HEK293 (cell line): Measurements from ENCODE around the gene FLT4.

Experiments used
- CTCF ChIA-PET: fragments of 350-600 bp; formaldehyde crosslinking; extraction: SDS; loops from one replicate; lab custom pipeline; 2021; ENCODE audit warnings: antibody characterized with exemption; lab: Yijun Ruan, JAX
- POLR2A ChIA-PET: fragments of 300-600 bp; formaldehyde crosslinking; extraction: SDS; loops from one replicate; lab custom pipeline; 2020; ENCODE audit warnings: antibody characterized with exemption, inconsistent platforms; lab: Yijun Ruan, JAX
- H3K27ac ChIP-seq: fragments of 200-500 bp; sonication (Bioruptor generic); 2 replicates; pipeline ENCODE4 v1.5.1; 2014; ENCODE audit warnings: low read depth, low read length, control low read depth, inconsistent platforms; ENCODE audit errors: extremely low read depth
- H3K36me3 ChIP-seq, 2 experiments: fragments of 200-500 bp in 1 of 2; sonication (Bioruptor generic) in 1 of 2; 1 replicate in 1 of 2; 2 replicates in 1 of 2; pipeline ENCODE4 v1.5.1; 2014 to 2017; ENCODE audit warnings: inconsistent platforms in 2 of 2, low read length in 2 of 2; ENCODE audit not compliant: control insufficient read depth in 2 of 2, insufficient read depth in 1 of 2
- H3K4me1 ChIP-seq: fragments of 200-500 bp; sonication (Bioruptor generic); 2 replicates; pipeline ENCODE4 v1.5.1; 2014; ENCODE audit warnings: mild to moderate bottlenecking, low read length, inconsistent platforms; ENCODE audit not compliant: control insufficient read depth, insufficient read depth
- H3K4me3 ChIP-seq: 2 replicates; pipeline ENCODE4 v1.5.1; 2011; ENCODE audit warnings: low read depth, mild to moderate bottlenecking, control low read depth, low read length, moderate library complexity
- H3K9me3 ChIP-seq: fragments of 200-500 bp; sonication (Bioruptor generic); 2 replicates; pipeline ENCODE4 v1.5.1; 2014; ENCODE audit warnings: low read depth, low read length, inconsistent platforms; ENCODE audit not compliant: control insufficient read depth, insufficient read depth
- GLIS1 ChIP-seq: fragments of 450-650 bp; formaldehyde crosslinking; IDR thresholded peaks from 2 replicates; pipeline ENCODE4 v1.5.1; 2016; ENCODE audit warnings: missing biosample characterization, missing genetic modification characterization
- KLF9 ChIP-seq: fragments of 450-650 bp; formaldehyde crosslinking; IDR thresholded peaks from 2 replicates; pipeline ENCODE4 v1.5.1; 2016; ENCODE audit warnings: missing biosample characterization, missing genetic modification characterization, low read depth
- MYNN ChIP-seq: fragments of 450-650 bp; formaldehyde crosslinking; IDR thresholded peaks from 2 replicates; pipeline ENCODE4 v1.5.1; 2016; ENCODE audit warnings: missing biosample characterization, missing genetic modification characterization, borderline replicate concordance
- REPIN1 ChIP-seq: fragments of 450-650 bp; formaldehyde crosslinking; IDR thresholded peaks from 2 replicates; pipeline ENCODE4 v1.5.1; 2017; ENCODE audit warnings: missing biosample characterization, missing genetic modification characterization, low read depth
- ZBTB17 ChIP-seq: fragments of 450-650 bp; formaldehyde crosslinking; IDR thresholded peaks from 2 replicates; pipeline ENCODE4 v1.5.1; 2016; ENCODE audit warnings: missing biosample characterization, missing genetic modification characterization
- ZBTB6 ChIP-seq: fragments of 450-650 bp; formaldehyde crosslinking; IDR thresholded peaks from 2 replicates; pipeline ENCODE4 v1.5.1; 2017; ENCODE audit warnings: missing biosample characterization, missing genetic modification characterization
- ZIC2 ChIP-seq: fragments of 450-650 bp; formaldehyde crosslinking; IDR thresholded peaks from 2 replicates; pipeline ENCODE4 v1.5.1; 2016; ENCODE audit warnings: missing biosample characterization, missing genetic modification characterization
- ZNF184 ChIP-seq: fragments of 450-650 bp; IDR thresholded peaks from 2 replicates; pipeline ENCODE4 v1.5.1; 2018; ENCODE audit warnings: missing biosample characterization, mild to moderate bottlenecking, missing genetic modification characterization
- ZNF280D ChIP-seq: fragments of 450-650 bp; formaldehyde crosslinking; IDR thresholded peaks from 2 replicates; pipeline ENCODE4 v1.5.1; 2016; ENCODE audit warnings: missing biosample characterization, missing genetic modification characterization
- ZNF423 ChIP-seq: fragments of 450-650 bp; formaldehyde crosslinking; IDR thresholded peaks from 2 replicates; pipeline ENCODE4 v1.5.1; 2016; ENCODE audit warnings: missing biosample characterization, missing genetic modification characterization
- ZNF558 ChIP-seq: fragments of 450-650 bp; formaldehyde crosslinking; IDR thresholded peaks from 2 replicates; pipeline ENCODE4 v1.5.1; 2016; ENCODE audit warnings: missing biosample characterization, missing genetic modification characterization
- ZSCAN5A ChIP-seq: fragments of 450-650 bp; formaldehyde crosslinking; IDR thresholded peaks from 2 replicates; pipeline ENCODE4 v1.5.1; 2016; ENCODE audit warnings: missing biosample characterization, missing genetic modification characterization
- TF ChIP-seq, protein P1 (sequence below): fragments of 450-650 bp; formaldehyde crosslinking; IDR thresholded peaks from 2 replicates; pipeline ENCODE4 v1.5.1; 2016; ENCODE audit warnings: missing biosample characterization, missing genetic modification characterization, low read depth
- TF ChIP-seq, protein P2 (sequence below): fragments of 450-650 bp; formaldehyde crosslinking; IDR thresholded peaks from 2 replicates; pipeline ENCODE4 v1.5.1; 2016; ENCODE audit warnings: missing biosample characterization, missing genetic modification characterization

Gene FLT4

DNA sequence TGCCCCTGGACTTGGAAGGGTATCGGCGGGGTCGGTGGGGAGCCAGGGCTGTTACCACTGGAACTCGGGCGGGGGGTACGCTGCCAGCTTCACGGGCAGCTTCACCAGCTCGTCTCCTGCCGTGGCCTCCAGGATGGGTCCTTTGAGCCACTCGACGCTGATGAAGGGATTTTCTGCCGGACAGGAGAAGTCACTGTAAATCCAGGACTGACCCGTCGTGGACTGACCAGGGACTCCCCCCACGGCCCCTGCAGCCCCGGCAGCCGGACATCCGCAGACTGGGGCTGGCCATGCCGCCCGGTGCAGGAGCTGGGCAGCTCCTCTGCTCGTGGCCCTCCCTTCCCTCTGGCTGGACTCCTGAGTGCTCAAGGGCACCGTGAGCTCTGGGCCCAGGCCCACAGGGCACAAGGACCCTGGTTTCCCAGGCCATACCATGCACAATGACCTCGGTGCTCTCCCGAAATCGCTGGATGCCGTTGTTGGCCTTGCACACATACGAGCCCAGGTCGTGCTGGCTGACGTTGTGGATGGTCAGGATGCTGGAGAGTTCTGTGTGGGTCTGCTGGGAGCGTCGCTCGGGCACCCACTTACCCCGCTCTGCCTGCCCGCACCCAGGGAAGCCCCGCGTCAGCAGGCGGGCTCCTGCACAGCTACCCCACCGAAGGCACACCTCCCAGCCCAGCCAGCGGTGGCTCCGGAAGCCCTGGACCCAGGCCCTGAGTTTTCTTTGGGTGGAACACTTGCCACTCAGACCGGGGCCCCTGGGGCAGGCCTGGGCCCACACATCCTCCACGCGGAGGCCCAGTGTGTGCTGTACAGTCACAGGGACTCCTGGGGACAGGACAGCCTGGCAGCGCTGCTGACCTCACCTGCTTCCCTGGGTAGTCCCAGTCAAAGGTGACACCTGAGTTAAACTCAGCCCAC, 20.3 kb downstream of the FLT4 start (continued):
- TF ChIP-seq, protein P1, sequence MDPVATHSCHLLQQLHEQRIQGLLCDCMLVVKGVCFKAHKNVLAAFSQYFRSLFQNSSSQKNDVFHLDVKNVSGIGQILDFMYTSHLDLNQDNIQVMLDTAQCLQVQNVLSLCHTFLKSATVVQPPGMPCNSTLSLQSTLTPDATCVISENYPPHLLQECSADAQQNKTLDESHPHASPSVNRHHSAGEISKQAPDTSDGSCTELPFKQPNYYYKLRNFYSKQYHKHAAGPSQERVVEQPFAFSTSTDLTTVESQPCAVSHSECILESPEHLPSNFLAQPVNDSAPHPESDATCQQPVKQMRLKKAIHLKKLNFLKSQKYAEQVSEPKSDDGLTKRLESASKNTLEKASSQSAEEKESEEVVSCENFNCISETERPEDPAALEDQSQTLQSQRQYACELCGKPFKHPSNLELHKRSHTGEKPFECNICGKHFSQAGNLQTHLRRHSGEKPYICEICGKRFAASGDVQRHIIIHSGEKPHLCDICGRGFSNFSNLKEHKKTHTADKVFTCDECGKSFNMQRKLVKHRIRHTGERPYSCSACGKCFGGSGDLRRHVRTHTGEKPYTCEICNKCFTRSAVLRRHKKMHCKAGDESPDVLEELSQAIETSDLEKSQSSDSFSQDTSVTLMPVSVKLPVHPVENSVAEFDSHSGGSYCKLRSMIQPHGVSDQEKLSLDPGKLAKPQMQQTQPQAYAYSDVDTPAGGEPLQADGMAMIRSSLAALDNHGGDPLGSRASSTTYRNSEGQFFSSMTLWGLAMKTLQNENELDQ (tag by site-specific recombination), result no peak
- TF ChIP-seq ZSCAN5A (tag by site-specific recombination) (no peak), ZNF184 (tag by site-specific recombination) (no peak), ZNF280D (tag by site-specific recombination) (no peak), ZBTB6 (tag by site-specific recombination) (no peak)
- TF ChIP-seq, all 188 proteins: peak for 0

GRCh38 chr5:180628211-180628610, 21.2 kb downstream of the FLT4 start:
- Histone ChIP-seq H3K4me1 (no peaks in the 10 kb centered on the region), H3K4me3 (no peak overlapping the region), H3K27ac (no peak overlapping the region), H3K36me3 (no peaks in the 10 kb centered on the region), H3K9me3 (no peaks in the 10 kb centered on the region)
- TF ChIP-seq MYNN, result no peak
- peak; percentile 27; the same call in 1 of the 2 replicates for TF ChIP-seq ZIC2 (tag by site-specific recombination)
- no peak for TF ChIP-seq ZNF423 (tag by site-specific recombination)
- no peak for TF ChIP-seq ZNF558 (tag by site-specific recombination)
- TF ChIP-seq, protein P2, sequence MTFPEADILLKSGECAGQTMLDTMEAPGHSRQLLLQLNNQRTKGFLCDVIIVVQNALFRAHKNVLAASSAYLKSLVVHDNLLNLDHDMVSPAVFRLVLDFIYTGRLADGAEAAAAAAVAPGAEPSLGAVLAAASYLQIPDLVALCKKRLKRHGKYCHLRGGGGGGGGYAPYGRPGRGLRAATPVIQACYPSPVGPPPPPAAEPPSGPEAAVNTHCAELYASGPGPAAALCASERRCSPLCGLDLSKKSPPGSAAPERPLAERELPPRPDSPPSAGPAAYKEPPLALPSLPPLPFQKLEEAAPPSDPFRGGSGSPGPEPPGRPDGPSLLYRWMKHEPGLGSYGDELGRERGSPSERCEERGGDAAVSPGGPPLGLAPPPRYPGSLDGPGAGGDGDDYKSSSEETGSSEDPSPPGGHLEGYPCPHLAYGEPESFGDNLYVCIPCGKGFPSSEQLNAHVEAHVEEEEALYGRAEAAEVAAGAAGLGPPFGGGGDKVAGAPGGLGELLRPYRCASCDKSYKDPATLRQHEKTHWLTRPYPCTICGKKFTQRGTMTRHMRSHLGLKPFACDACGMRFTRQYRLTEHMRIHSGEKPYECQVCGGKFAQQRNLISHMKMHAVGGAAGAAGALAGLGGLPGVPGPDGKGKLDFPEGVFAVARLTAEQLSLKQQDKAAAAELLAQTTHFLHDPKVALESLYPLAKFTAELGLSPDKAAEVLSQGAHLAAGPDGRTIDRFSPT (tag by site-specific recombination), result no peak
- TF ChIP-seq, protein P1 (tag by site-specific recombination), result no peak
- no peak for TF ChIP-seq ZBTB17 (tag by site-specific recombination)
- TF ChIP-seq REPIN1, result no peak
- peak; percentile 55; the same call in 1 of the 2 replicates for TF ChIP-seq GLIS1 (tag by site-specific recombination)
- TF ChIP-seq KLF9 (tag by site-specific recombination), result no peak
- CTCF ChIA-PET, result interaction anchor here (1.7 kb wide), 1 partner anchor 9 kb away, joined by 5 read pairs; no protein-coding TSS in a partner anchor
- POLR2A ChIA-PET, result no interaction called here
